Aorta (tissue), 5 donors: ENCODE results near the gene RTP5. TPM values are rescaled to one million over a fixed set of nuclear protein-coding genes. Genes with fewer than 3 reads are reported as not detected.

Experiments
- ATAC-seq: fragments of 200-7000 bp; cut with Tn5 transposase; one replicate; pipeline ENCODE4 v1.9.1; 2022; ENCODE audit warnings: moderate library complexity; ENCODE audit not compliant: low FRiP score
- DNase-seq, 2 donors: peaks; one replicate each; pipeline ENCODE4 v3.0.0-alpha.2; 2020
- H3K27ac ChIP-seq, 2 donors: one replicate each; pipeline ENCODE4 v1.5.1; 2013; ENCODE audit warnings: low read length in 2 of 2, mild to moderate bottlenecking in 2 of 2, moderate library complexity in 2 of 2, control low read depth in 1 of 2, inconsistent platforms in 1 of 2, low read depth in 1 of 2
- H3K27me3 ChIP-seq, 2 donors: one replicate each; pipeline ENCODE4 v1.6.1; 2013; ENCODE audit warnings: control low read depth in 1 of 2, low read length in 1 of 2, mild to moderate bottlenecking in 1 of 2, moderate library complexity in 1 of 2; ENCODE audit not compliant: insufficient read depth in 2 of 2, control insufficient read depth in 1 of 2
- H3K36me3 ChIP-seq, 2 donors: one replicate each; pipeline ENCODE4 v1.6.1; 2013; ENCODE audit warnings: control low read depth in 1 of 2, low read length in 1 of 2, mild to moderate bottlenecking in 1 of 2; ENCODE audit not compliant: insufficient read depth in 2 of 2, control insufficient read depth in 1 of 2
- H3K4me1 ChIP-seq, 2 donors: one replicate each; pipeline ENCODE4 v1.6.1; 2013; ENCODE audit warnings: low read length in 2 of 2, control low read depth in 1 of 2, mild to moderate bottlenecking in 1 of 2, moderate library complexity in 1 of 2; ENCODE audit not compliant: insufficient read depth in 2 of 2, control insufficient read depth in 1 of 2
- H3K4me3 ChIP-seq, 2 donors: one replicate each; pipeline ENCODE4 v1.5.1; 2013; ENCODE audit warnings: low read length in 2 of 2, control low read depth in 1 of 2, mild to moderate bottlenecking in 1 of 2
- H3K9me3 ChIP-seq: one replicate; pipeline ENCODE4 v1.6.1; 2013; ENCODE audit warnings: mild to moderate bottlenecking, low read length; ENCODE audit not compliant: control insufficient read depth
- WGBS, 2 donors: extraction: QIAGEN DNeasy Blood & Tissue Kit; methylation state at CpG; one replicate each; pipeline ENCODE4 v1.1.7; 2013; 5-methylcytosine and 5-hydroxymethylcytosine counted together
- intact Hi-C, 2 donors: fragments of 100-400 bp; cut with DNase I; formaldehyde crosslinking; loops; one replicate each; pipeline versions ENCODE4 v1.14.2 to v1.15.0; 2022
- polyA plus RNA-seq, 2 donors: library from polyadenylated mRNA; stranded (reverse); fragments of 200-250 nt; gene quantifications; one replicate each; pipeline ENCODE4 v1.2.3, GENCODE V29; 2013
- total RNA-seq, 2 donors: library from RNA; stranded (reverse); fragmentation: NEBNext Ultra II Directional; extraction: Animal tissue kit (Norgen Biotek cat#: 25700); gene quantifications; one replicate each; pipeline ENCODE4 v1.2.1, GENCODE V29; 2021
- donor health status: healthy with polysubstance abuse.
- donor health status: Bipolar disorder and iron deficiency.
- donor health status: DM: no; HTN: no; CAD: no.
- donor health status: DM: no; HTN: no; CAD: no.
- donor health status: DM: yes; HTN: yes; CAD: no.

The RTP5 gene
- total and polyA plus RNA-seq, 4 donors: not detected

DNA sequence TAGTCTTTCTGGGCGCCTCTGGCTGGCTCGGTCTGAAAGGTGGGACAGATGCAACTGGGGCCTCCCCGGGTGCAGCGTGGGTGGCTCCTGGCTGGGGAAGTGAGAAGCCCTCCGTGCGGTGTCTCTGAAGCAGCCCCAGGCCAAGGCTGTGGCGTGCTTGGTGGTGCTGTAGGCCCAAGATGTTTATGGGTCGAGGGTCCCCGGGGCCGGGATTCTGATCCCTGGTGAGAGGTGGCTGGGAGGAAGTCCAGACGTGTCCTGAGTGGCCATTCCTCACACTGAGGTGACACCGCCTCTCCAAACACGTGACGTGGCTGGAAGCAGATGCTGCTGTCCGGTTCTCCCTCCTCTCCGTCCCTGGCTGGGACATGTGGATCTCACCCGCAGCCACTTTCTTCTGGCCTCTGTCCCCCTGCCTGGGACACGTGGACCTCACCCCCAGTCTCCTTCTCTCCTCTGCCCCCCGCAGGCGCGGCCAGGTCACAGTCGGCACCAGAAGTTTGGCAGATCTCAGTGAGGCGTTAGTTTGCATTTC, 12.6 kb downstream of the RTP5 start:
- Histone ChIP-seq H3K27ac (no peak overlapping the region), H3K36me3 (no peaks in the 10 kb centered on the region), H3K4me3 (no peak overlapping the region), H3K4me1 (no peaks in the 10 kb centered on the region), H3K9me3 (no peaks in the 10 kb centered on the region), H3K27me3 (no peaks in the 10 kb centered on the region)
- ATAC-seq: peak; percentile 49
- WGBS, 2 donors: 14% methylated on average over 23 of the region's 23 CpGs
- DNase-seq: peak in 1 of 2 donors; percentile 67
- intact Hi-C loops: no loop called here

GRCh38 chr2:241884951-241885290, 15.4 kb downstream of the RTP5 start:
- WGBS, 2 donors: 92 to 97% methylated on average over 8 of the region's 8 CpGs
- DNase-seq: no peak
- intact Hi-C loops: no loop called here

DNA sequence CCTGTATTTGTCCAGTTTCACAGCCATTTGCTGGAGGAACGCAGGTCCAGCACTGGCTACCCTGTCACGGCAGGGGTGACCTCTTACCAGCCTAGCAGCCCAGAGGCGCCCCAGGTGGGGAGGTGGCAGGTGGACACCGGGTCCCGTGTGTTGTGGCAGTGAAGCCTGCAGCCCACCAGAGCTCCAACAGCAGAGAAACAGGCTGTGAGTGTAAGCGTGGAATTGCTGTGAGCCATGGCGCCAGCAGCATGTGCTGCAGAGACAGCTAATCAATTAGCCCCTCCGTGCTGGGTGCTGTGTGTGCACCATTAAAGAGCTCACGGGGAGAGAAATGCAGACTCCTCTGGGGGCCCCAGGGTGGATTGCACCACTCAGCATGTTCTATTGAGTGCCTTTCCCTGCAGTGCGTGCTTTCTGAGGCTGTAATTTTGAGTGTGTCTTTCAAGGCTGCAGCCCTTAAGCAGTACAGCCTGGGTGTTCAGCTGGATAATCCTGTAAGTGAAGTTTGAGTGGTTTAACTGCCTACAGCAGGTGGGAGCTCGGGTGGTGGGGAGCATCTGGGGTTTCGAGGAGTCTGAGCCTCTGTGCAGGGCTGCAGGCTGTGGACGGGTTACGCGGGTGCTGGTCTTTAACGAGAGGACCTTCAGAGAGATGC, 15.9 kb downstream of the RTP5 start:
- Histone ChIP-seq H3K9me3 (no peaks in the 10 kb centered on the region), H3K27ac (no peak overlapping the region), H3K4me1 (no peaks in the 10 kb centered on the region), H3K27me3 (no peaks in the 10 kb centered on the region), H3K4me3 (no peak overlapping the region), H3K36me3 (no peaks in the 10 kb centered on the region)
- DNase-seq (no peak), ATAC-seq (no peak)
- intact Hi-C loops: no loop called here
- 86 to 90% methylated on average over 16 of the region's 16 CpGs for WGBS, 2 donors

More at GRCh38 chr2:241884951-241885290, 15.4 kb downstream of the RTP5 start:
- Histone ChIP-seq H3K4me3 (no peak overlapping the region), H3K27ac (no peak overlapping the region), H3K27me3 (no peaks in the 10 kb centered on the region), H3K36me3 (no peaks in the 10 kb centered on the region), H3K9me3 (no peaks in the 10 kb centered on the region), H3K4me1 (no peaks in the 10 kb centered on the region)
- no peak for ATAC-seq

DNA sequence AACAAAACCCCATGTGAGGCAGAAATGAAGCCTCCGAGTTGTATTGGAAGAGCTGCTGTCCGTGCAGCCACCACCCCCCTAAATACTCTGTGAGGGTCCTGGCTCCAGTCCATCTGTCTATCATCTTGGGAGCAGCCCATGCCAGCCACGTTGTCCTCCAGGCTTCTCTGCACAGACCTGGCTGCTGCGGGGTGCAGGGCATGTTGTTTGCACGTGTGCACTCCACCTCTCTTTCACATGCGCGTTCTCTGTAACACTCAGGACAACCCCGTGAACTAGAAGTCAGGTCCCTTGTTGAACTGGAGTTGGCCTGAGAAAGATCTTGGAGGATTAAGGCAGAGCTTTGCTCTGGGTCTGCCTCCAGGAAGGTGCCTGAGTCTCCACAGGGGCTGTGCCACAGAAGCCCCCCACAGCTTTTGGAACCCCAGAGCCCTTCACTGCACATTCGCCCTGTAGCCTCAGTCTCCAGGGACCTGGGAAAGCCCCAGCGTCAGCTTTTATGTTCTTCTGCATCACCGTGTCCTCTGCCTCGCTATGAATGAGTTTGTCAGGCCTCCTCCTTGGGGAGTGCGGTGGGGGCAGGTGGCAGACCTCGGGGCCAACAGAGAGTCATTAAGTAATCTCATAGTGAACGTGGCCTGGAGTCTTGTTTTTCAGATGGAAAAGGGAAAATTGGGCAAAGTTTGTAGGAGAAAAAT, 16.6 kb downstream of the RTP5 start:
- WGBS, 2 donors: 68 to 76% methylated on average over 15 of the region's 15 CpGs
- H3K9me3 ChIP-seq: no peaks in the 10 kb centered on the region
- H3K4me1 ChIP-seq: no peaks in the 10 kb centered on the region
- H3K4me3 ChIP-seq: no peak overlapping the region
- intact Hi-C loops: no loop called here
- ATAC-seq: no peak
- H3K36me3 ChIP-seq: no peaks in the 10 kb centered on the region
- no peaks in the 10 kb centered on the region for H3K27me3 ChIP-seq
- no peak for DNase-seq
- no peak overlapping the region for H3K27ac ChIP-seq

DNA sequence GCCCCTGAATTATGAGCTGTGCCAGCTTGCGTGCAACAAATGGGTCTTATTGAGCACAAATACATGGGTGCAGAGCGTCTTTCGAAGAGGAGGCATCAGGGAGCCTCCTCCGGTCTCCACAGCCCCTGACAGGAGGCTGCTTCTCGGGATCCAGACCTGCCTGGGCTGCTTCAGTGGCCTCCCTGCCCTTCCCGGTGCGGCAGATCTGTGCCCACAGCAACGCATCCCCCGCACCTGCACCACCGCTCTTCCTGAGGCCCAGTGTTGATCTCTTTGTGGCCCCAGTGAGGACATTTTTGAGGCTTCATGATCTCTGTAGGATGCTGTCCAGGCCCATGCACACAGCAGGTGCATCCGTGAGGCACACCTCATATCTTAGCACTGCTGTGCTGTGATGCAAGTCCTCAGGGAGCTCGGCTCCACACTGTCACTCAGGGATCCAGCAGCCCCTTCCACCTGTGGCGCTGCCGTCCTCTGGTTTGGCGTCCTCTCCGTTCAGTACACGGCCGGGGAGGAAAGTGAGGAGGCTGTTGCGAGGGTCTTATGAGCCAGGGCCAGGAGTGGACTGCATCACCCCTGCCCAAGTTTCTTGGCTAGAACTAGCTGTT, 17.4 kb downstream of the RTP5 start:
- intact Hi-C loops: no loop called here
- no peaks in the 10 kb centered on the region for H3K9me3 ChIP-seq
- no peaks in the 10 kb centered on the region for H3K27me3 ChIP-seq
- DNase-seq (no peak), ATAC-seq (no peak)
- no peak overlapping the region for H3K4me3 ChIP-seq
- no peak overlapping the region for H3K27ac ChIP-seq
- no peaks in the 10 kb centered on the region for H3K36me3 ChIP-seq
- WGBS, 2 donors: 96% methylated on average over 19 of the region's 19 CpGs
- no peaks in the 10 kb centered on the region for H3K4me1 ChIP-seq

DNA sequence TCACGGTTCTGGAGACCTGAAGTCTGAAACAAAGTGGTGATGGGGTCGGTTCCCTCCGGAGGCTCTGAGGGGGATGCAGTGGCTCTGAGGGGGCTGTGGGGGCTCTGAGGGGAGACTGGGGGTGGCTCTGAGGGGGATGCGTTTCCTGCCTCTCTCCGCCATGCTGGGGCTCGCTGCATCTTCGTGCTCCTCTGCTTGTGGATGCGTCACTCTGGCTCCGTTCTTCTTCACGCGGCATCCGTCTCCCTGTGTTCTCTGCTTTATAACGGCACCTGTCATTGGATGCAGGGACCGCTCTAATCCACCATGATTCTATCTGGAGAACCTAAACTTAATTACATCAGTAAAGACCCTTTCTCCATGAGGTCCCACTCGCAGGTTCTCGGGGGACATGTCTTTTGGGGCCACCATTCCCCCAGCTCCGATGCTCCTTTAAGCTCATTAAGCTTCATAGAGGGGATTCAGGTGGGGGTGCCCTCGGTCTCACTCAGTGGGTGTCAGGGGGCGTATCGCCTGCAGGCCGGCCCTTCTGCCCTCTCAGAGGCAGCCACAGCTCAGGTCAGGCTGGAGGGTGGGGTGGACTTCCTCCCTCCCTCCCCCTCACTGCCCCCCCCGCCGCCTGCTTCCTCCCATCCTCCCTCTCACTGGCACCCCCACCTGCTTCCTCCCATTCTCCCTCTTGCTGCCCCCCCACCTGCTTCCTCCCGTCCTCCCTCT, 18.4 kb downstream of the RTP5 start:
- DNase-seq (no peak), ATAC-seq (no peak)
- no peaks in the 10 kb centered on the region for H3K9me3 ChIP-seq
- WGBS, 2 donors: 90 to 95% methylated on average over 23 of the region's 24 CpGs
- H3K4me3 ChIP-seq: no peak overlapping the region
- H3K27me3 ChIP-seq: no peaks in the 10 kb centered on the region
- intact Hi-C loops: no loop called here
- no peak overlapping the region for H3K27ac ChIP-seq
- no peaks in the 10 kb centered on the region for H3K36me3 ChIP-seq
- no peaks in the 10 kb centered on the region for H3K4me1 ChIP-seq

DNA sequence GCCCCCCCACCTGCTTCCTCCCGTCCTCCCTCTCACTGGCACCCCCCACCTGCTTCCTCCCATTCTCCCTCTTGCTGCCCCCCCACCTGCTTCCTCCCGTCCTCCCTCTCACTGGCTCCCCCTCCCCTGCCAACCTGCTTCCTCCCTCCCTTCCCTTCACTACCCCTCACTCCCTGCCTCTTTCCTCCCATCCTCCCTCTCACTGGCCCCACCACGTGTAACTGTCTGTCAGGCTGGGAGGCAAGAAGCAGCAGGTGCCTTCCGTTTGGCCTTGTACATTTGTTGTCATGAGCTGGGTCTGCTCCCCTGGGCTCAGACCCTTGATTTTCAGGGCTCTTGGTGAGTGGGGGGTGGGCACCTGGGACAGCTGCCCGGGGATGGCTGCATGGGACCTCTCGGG, 19.1 kb downstream of the RTP5 start:
- WGBS, 2 donors: 67 to 81% methylated on average over 5 of the region's 6 CpGs
- Histone ChIP-seq H3K9me3 (no peaks in the 10 kb centered on the region), H3K27ac (no peak overlapping the region), H3K27me3 (no peaks in the 10 kb centered on the region), H3K4me3 (no peak overlapping the region), H3K36me3 (no peaks in the 10 kb centered on the region), H3K4me1 (no peaks in the 10 kb centered on the region)
- intact Hi-C loops: no loop called here
- peak in 1 of 2 donors; percentile 26 for DNase-seq
- ATAC-seq: no peak

DNA sequence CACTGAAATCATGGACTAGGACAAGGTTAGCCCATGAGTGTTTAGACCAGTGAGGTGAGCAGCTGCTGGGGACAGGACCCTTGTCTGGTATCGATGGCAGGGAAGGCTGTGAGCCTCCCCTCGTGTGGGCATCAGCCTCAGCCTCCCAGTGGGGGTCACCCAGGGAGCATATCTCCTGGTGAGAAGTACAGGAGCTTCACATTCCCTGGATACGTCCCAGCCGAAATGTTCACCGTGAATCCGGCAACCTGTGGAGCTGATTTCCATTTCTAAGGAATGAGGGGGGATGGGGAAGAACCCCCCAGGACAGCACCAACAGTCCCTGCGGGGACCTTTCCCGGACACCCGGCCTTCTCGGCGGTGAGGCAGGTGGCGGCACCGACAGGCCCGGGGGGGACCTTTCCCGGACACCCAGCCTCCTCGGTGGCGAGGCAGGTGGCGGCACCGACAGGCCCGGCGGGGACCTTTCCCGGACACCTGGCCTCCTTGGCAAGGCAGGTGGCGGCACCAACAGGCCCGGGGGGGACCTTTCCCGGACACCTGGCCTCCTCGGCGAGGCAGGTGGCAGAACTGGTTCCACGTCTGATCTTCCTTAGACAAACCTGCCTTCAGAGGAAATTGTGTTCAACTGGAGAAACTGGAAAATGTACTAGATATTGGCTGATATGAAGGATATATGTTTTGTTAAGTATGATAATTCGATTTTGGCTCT, 21.2 kb downstream of the RTP5 start:
- 94 to 96% methylated on average over 29 of the region's 29 CpGs for WGBS, 2 donors
- intact Hi-C loops: no loop called here
- no peaks in the 10 kb centered on the region for H3K9me3 ChIP-seq
- H3K4me1 ChIP-seq: no peaks in the 10 kb centered on the region
- no peaks in the 10 kb centered on the region for H3K27me3 ChIP-seq
- H3K4me3 ChIP-seq: no peak overlapping the region
- DNase-seq (peak in 1 of 2 donors; percentile 30), ATAC-seq (no peak)
- no peak overlapping the region for H3K27ac ChIP-seq
- no peaks in the 10 kb centered on the region for H3K36me3 ChIP-seq
